SU-DHL-6 (cell line): ENCODE data around the gene RHBDL2.

Source experiments
- H2AFZ ChIP-seq: fragments of 200-600 bp; sonication (generic); 2 replicates; pipeline ENCODE4 v1.6.1; 2014; ENCODE audit warnings: low read depth, mild to moderate bottlenecking, moderate library complexity, mixed read lengths, antibody characterized with exemption, low read length; ENCODE audit not compliant: severe bottlenecking
- H3F3A ChIP-seq: fragments of 200-600 bp; shearing (Covaris generic); 2 replicates; pipeline ENCODE4 v1.6.0; 2016; ENCODE audit warnings: antibody characterized with exemption, mild to moderate bottlenecking; ENCODE audit not compliant: insufficient read depth
- H3K27ac ChIP-seq: fragments of 200-600 bp; sonication (generic); 2 replicates; pipeline ENCODE4 v1.5.1; 2016; ENCODE audit warnings: low read depth, mild to moderate bottlenecking, low read length, moderate library complexity, mixed read lengths
- H3K27me3 ChIP-seq: fragments of 200-600 bp; sonication (generic), shearing (Covaris generic); 2 replicates; pipeline ENCODE4 v1.6.0; 2014; ENCODE audit warnings: mild to moderate bottlenecking, low read length
- H3K36me3 ChIP-seq: fragments of 200-600 bp; sonication (generic); 2 replicates; pipeline ENCODE4 v1.6.1; 2014; ENCODE audit warnings: mild to moderate bottlenecking, low read length, mixed read lengths
- H3K4me2 ChIP-seq: fragments of 300-600, 200-600 bp; shearing (Covaris generic), sonication (generic); 2 replicates; pipeline ENCODE4 v1.6.0; 2014; ENCODE audit warnings: low read length, low read depth, mild to moderate bottlenecking; ENCODE audit not compliant: poor library complexity, severe bottlenecking
- H3K4me3 ChIP-seq: fragments of 200-600 bp; sonication (generic); 2 replicates; pipeline ENCODE4 v1.5.1; 2014; ENCODE audit warnings: antibody characterized with exemption, low read length, mild to moderate bottlenecking, mixed read lengths; ENCODE audit not compliant: insufficient read depth, poor library complexity, severe bottlenecking
- H3K79me2 ChIP-seq: fragments of 200-600 bp; sonication (generic); 2 replicates; pipeline ENCODE4 v1.6.1; 2014; ENCODE audit warnings: mild to moderate bottlenecking, low read length, moderate library complexity; ENCODE audit not compliant: insufficient read depth
- H3K9ac ChIP-seq: fragments of 200-600 bp; sonication (generic); 2 replicates; pipeline ENCODE4 v1.7.0; 2014; ENCODE audit warnings: mild to moderate bottlenecking, low read length
- H3K9me2 ChIP-seq: fragments of 200-600 bp; sonication (generic); replicated peaks from 2 replicates; pipeline ENCODE4 v1.6.1; 2014; ENCODE audit warnings: low read length; ENCODE audit not compliant: insufficient read depth
- H3K9me3 ChIP-seq: fragments of 200-600 bp; sonication (generic); 2 replicates; pipeline ENCODE4 v1.6.1; 2014; ENCODE audit warnings: low read length, mixed read lengths; ENCODE audit not compliant: insufficient read depth
- H4K20me1 ChIP-seq: fragments of 200-600 bp; sonication (generic); 2 replicates; pipeline ENCODE4 v1.6.1; 2014; ENCODE audit warnings: low read depth, mild to moderate bottlenecking, antibody characterized with exemption, low read length, moderate library complexity, mixed read lengths
- EZH2phosphoT487 ChIP-seq: fragments of 200-600 bp; sonication (generic), shearing (Covaris generic); conservative IDR thresholded peaks from 2 replicates; pipeline ENCODE4 v1.6.1; 2018; ENCODE audit warnings: mild to moderate bottlenecking, antibody characterized with exemption, low read length, moderate library complexity, mixed read lengths
- TF ChIP-seq, protein P1 (sequence below): fragments of 200-600 bp; sonication (generic); IDR thresholded peaks from one replicate; pipeline ENCODE4 v1.5.1; 2017; ENCODE audit warnings: antibody characterized with exemption, mild to moderate bottlenecking, low read length, moderate library complexity; ENCODE audit not compliant: insufficient read depth, poor library complexity, severe bottlenecking

The RHBDL2 gene

DNA sequence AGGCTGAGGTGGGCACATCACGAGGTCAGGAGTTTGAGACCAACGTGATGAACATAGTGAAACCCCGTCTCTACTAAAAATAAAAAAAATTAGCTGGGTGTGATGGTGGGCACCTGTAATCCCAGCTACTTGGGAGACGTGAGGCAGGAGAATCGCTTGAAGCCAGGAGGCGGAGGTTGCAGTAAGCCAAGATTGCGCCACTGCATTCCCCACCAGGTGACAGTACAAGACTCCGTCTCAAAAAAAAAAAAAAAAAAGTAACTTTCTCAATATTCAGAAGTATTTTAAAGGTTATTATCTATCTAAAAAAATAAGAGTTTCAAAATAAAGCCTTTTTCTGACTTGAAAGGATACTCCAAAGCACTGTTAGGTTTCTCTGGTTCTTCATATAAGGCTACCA, 74.4 kb downstream of the RHBDL2 start:
- Histone ChIP-seq H3K27me3 (no peaks in the 10 kb centered on the region), H3K4me3 (no peak overlapping the region), H3K27ac (no peak overlapping the region), H4K20me1 (no peaks in the 10 kb centered on the region; the same call in 1 of the 2 replicates), H3F3A (peaks cover 3% of the 10 kb centered on the region; the same call in 1 of the 2 replicates), H3K79me2 (peaks cover 22% of the 10 kb centered on the region; the same call in 1 of the 2 replicates), H3K9me2 (no peaks in the 10 kb centered on the region), H2AFZ (no peak overlapping the region), H3K4me2 (no peak overlapping the region), H3K9ac (no peak overlapping the region), H3K36me3 (peaks cover 8% of the 10 kb centered on the region; the same call in 1 of the 2 replicates), H3K9me3 (no peaks in the 10 kb centered on the region)
- TF ChIP-seq EZH2phosphoT487: no peak
- TF ChIP-seq, protein P1, sequence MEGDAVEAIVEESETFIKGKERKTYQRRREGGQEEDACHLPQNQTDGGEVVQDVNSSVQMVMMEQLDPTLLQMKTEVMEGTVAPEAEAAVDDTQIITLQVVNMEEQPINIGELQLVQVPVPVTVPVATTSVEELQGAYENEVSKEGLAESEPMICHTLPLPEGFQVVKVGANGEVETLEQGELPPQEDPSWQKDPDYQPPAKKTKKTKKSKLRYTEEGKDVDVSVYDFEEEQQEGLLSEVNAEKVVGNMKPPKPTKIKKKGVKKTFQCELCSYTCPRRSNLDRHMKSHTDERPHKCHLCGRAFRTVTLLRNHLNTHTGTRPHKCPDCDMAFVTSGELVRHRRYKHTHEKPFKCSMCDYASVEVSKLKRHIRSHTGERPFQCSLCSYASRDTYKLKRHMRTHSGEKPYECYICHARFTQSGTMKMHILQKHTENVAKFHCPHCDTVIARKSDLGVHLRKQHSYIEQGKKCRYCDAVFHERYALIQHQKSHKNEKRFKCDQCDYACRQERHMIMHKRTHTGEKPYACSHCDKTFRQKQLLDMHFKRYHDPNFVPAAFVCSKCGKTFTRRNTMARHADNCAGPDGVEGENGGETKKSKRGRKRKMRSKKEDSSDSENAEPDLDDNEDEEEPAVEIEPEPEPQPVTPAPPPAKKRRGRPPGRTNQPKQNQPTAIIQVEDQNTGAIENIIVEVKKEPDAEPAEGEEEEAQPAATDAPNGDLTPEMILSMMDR: no peak

DNA sequence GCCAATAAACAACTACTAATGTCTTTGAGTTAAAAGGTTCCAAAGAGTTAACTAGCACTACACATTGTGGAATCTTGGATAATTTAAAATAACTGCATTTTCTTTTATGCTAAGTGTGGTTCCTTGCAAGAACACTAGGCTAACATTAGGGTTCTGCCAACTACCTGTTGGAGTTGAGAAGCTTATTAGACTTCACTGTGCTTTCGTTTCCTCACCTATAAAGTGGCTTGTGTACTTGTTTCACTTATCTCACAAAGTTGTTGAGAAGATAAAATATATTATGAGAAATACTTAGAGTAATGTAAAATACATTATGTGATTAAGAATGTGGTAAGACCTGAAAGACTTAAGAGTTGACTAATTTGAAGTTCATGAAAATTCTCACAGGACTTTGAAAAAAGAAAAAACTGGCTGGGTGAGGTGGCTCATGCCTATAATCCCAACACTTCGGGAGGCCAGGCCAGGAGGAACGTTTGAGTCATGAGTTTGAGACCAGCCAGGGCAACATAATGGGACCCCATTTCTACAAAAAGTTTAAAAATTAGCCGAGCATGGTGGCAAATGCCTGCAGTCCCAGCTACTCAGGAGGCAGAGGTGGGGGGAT, 76.4 kb downstream of the RHBDL2 start:
- Histone ChIP-seq H3K36me3 (peaks cover 8% of the 10 kb centered on the region; the same call in 1 of the 2 replicates), H3K4me3 (no peak overlapping the region), H3K4me2 (no peak overlapping the region), H3F3A (0 out of 2 replicates have a peak, but pooled peaks cover 3% of the 10 kb centered on the region), H3K79me2 (peaks cover 26% of the 10 kb centered on the region; the same call in 1 of the 2 replicates), H3K27me3 (no peaks in the 10 kb centered on the region), H3K9ac (no peak overlapping the region), H4K20me1 (no peaks in the 10 kb centered on the region; the same call in 1 of the 2 replicates), H2AFZ (no peak overlapping the region), H3K9me2 (no peaks in the 10 kb centered on the region), H3K27ac (no peak overlapping the region), H3K9me3 (no peaks in the 10 kb centered on the region)
- no peak for TF ChIP-seq EZH2phosphoT487
- TF ChIP-seq, protein P1: no peak

DNA sequence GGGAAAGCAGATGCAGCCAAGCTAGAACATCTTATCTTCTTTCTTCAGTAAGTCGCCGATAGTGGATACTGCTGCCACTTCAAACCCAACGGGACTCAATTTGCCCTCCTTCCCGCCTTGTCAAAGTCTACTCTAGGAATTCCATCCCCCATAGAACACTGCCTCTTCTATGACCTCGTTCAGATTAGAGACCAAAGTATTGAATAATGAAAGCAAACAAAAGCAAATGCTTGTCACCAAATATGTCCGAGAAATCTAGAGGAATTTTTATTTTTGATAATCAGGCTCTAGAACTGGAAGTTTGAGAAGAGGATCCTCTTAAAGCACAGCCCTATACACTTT, 81.2 kb downstream of the RHBDL2 start:
- H3K9ac ChIP-seq: peak overlapping the region; percentile 67
- no peaks in the 10 kb centered on the region for H3K27me3 ChIP-seq
- 0 out of 2 replicates have a peak, but pooled peaks cover 3% of the 10 kb centered on the region for H3F3A ChIP-seq
- TF ChIP-seq EZH2phosphoT487: no peak
- TF ChIP-seq, protein P1: no peak
- H3K36me3 ChIP-seq: peaks cover 8% of the 10 kb centered on the region; the same call in 1 of the 2 replicates
- no peaks in the 10 kb centered on the region for H3K9me3 ChIP-seq
- peaks cover 20% of the 10 kb centered on the region for H3K79me2 ChIP-seq
- H2AFZ ChIP-seq: peak overlapping the region; percentile 80
- H3K27ac ChIP-seq: no peak overlapping the region
- no peaks in the 10 kb centered on the region for H3K9me2 ChIP-seq
- peak overlapping the region; percentile 74 for H3K4me3 ChIP-seq
- H4K20me1 ChIP-seq: no peaks in the 10 kb centered on the region
- H3K4me2 ChIP-seq: peak overlapping the region; percentile 69
